CD14-positive monocyte (primary cell): ENCODE data around the gene FOXP1. TPM values are rescaled to one million over a fixed set of nuclear protein-coding genes. Genes with fewer than 3 reads are reported as not detected.

Experiments used
- DNase-seq, 3 donors: peaks; one replicate each; pipeline ENCODE4 v3.0.0-alpha.2; 2011 to 2022
- H2AFZ ChIP-seq: 2 replicates; pipeline ENCODE4 v1.6.0; 2012; ENCODE audit warnings: mild to moderate bottlenecking, low read depth, low read length, inconsistent platforms; ENCODE audit not compliant: insufficient read depth, poor library complexity, severe bottlenecking
- H3K27ac ChIP-seq, 2 donors: 1 replicate in 1 of 2; 2 replicates in 1 of 2; pipeline ENCODE4 v1.5.1; 2012 to 2013; ENCODE audit warnings: low read length in 2 of 2, control low read depth in 1 of 2, inconsistent platforms in 1 of 2, low read depth in 1 of 2, mild to moderate bottlenecking in 1 of 2
- H3K27me3 ChIP-seq, 2 donors: one replicate each; pipeline versions ENCODE4 v1.6.0 to v1.6.1; 2011 to 2013; ENCODE audit warnings: low read length in 2 of 2; ENCODE audit not compliant: control insufficient read depth in 2 of 2, insufficient read depth in 2 of 2
- H3K36me3 ChIP-seq, 2 donors: replicated peaks in 1 of 2; 1 replicate in 1 of 2; 2 replicates in 1 of 2; pipeline versions ENCODE4 v1.5.1 to v1.6.1; 2012 to 2013; ENCODE audit warnings: low read length in 2 of 2, control low read depth in 1 of 2, inconsistent platforms in 1 of 2, mild to moderate bottlenecking in 1 of 2; ENCODE audit not compliant: insufficient read depth in 2 of 2, control insufficient read depth in 1 of 2
- H3K4me1 ChIP-seq, 2 donors: 1 replicate in 1 of 2; 2 replicates in 1 of 2; pipeline versions ENCODE4 v1.5.1 to v1.6.1; 2012 to 2013; ENCODE audit warnings: low read length in 2 of 2, control low read depth in 1 of 2, inconsistent platforms in 1 of 2, mild to moderate bottlenecking in 1 of 2, moderate library complexity in 1 of 2; ENCODE audit not compliant: insufficient read depth in 2 of 2, control insufficient read depth in 1 of 2
- H3K4me2 ChIP-seq: replicated peaks from 2 replicates; pipeline ENCODE3; 2012; ENCODE audit warnings: low read length, moderate library complexity, mild to moderate bottlenecking; ENCODE audit not compliant: poor library complexity, severe bottlenecking; ENCODE audit errors: extremely low read depth
- H3K4me3 ChIP-seq, 3 experiments: fragments of 200-600 bp in 1 of 3; sonication (generic) in 1 of 3; replicated peaks in 1 of 3; 1 replicate in 2 of 3; 2 replicates in 1 of 3; pipeline ENCODE4 v1.5.1; 2011 to 2013; ENCODE audit warnings: low read length in 3 of 3, mild to moderate bottlenecking in 3 of 3, control low read depth in 2 of 3, low read depth in 2 of 3, inconsistent platforms in 1 of 3, moderate library complexity in 1 of 3
- H3K79me2 ChIP-seq: 2 replicates; pipeline ENCODE4 v1.6.0; 2012; ENCODE audit warnings: mild to moderate bottlenecking, control low read depth, inconsistent platforms, low read length, moderate library complexity; ENCODE audit not compliant: insufficient read depth
- H3K9ac ChIP-seq: 2 replicates; pipeline ENCODE4 v1.6.0; 2017; ENCODE audit warnings: low read length, mild to moderate bottlenecking; ENCODE audit not compliant: insufficient read depth, poor library complexity, severe bottlenecking
- H3K9me3 ChIP-seq, 2 donors: replicated peaks in 1 of 2; 1 replicate in 1 of 2; 2 replicates in 1 of 2; pipeline versions ENCODE4 v1.5.1 to v1.6.1; 2012 to 2013; ENCODE audit warnings: low read length in 2 of 2, control low read depth in 1 of 2; ENCODE audit not compliant: control insufficient read depth in 1 of 2, insufficient read depth in 1 of 2
- H4K20me1 ChIP-seq: 2 replicates; pipeline ENCODE4 v1.6.0; 2012; ENCODE audit warnings: mild to moderate bottlenecking, low read length, control low read depth, moderate library complexity; ENCODE audit not compliant: insufficient read depth
- H3K27ac Mint-ChIP-seq, 7 donors: one replicate each; pipeline ENCODE4 v1.8.0; 2020; ENCODE audit warnings: mild to moderate bottlenecking in 7 of 7, mixed read lengths in 7 of 7, moderate library complexity in 6 of 7, inconsistent platforms in 2 of 7
- H3K27me3 Mint-ChIP-seq, 3 donors: one replicate each; pipeline ENCODE4 v1.8.0; 2021 to 2022; ENCODE audit warnings: low read depth in 3 of 3, mild to moderate bottlenecking in 3 of 3, mixed read lengths in 3 of 3, moderate library complexity in 3 of 3, inconsistent platforms in 1 of 3
- H3K36me3 Mint-ChIP-seq, 2 donors: one replicate each; pipeline ENCODE4 v1.8.0; 2020; ENCODE audit warnings: mixed read lengths in 2 of 2, inconsistent platforms in 1 of 2, mild to moderate bottlenecking in 1 of 2
- H3K4me1 Mint-ChIP-seq: one replicate; pipeline ENCODE4 v1.8.0; 2020; ENCODE audit warnings: mild to moderate bottlenecking, mixed read lengths
- H3K4me3 Mint-ChIP-seq, 2 donors: one replicate each; pipeline ENCODE4 v1.8.0; 2020; ENCODE audit warnings: mild to moderate bottlenecking in 2 of 2, mixed read lengths in 2 of 2, moderate library complexity in 1 of 2
- H3K9me3 Mint-ChIP-seq, 7 donors: one replicate each; pipeline ENCODE4 v1.8.0; 2020 to 2022; ENCODE audit warnings: mixed read lengths in 7 of 7, mild to moderate bottlenecking in 6 of 7, moderate library complexity in 6 of 7, inconsistent platforms in 2 of 7
- CTCF ChIP-seq: fragments of 200-600 bp; IDR thresholded peaks from one replicate; pipeline ENCODE4 v1.8.0; 2022; ENCODE audit warnings: antibody characterized with exemption, mild to moderate bottlenecking
- WGBS: methylation state at CpG from one replicate; pipeline ENCODE4 v1.1.5; 2013; ENCODE audit warnings: missing lambda C conversion rate; ENCODE audit not compliant: insufficient coverage; 5-methylcytosine and 5-hydroxymethylcytosine counted together
- intact Hi-C, 2 donors: fragments of 100-400 bp; cut with micrococcal nuclease; formaldehyde crosslinking; loops; one replicate each; pipeline versions ENCODE4 v1.15.0 to v1.15.1; 2023
- polyA plus RNA-seq, 3 donors: library from polyadenylated mRNA; depleted of rRNA in 1 of 3; unstranded in 2 of 3; stranded (reverse) in 1 of 3; fragments of 300-500 nt in 2 of 3; fragments of >200 nt in 1 of 3; fragmentation: Illumina TruSeq in 2 of 3; gene quantifications; 1 replicate in 2 of 3; 2 replicates in 1 of 3; pipeline ENCODE4 v1.2.3, GENCODE V29; 2012 to 2021

FOXP1 gene
- polyA plus RNA-seq, 3 donors = 25.7 to 42.6 (median 27.8) TPM

DNA sequence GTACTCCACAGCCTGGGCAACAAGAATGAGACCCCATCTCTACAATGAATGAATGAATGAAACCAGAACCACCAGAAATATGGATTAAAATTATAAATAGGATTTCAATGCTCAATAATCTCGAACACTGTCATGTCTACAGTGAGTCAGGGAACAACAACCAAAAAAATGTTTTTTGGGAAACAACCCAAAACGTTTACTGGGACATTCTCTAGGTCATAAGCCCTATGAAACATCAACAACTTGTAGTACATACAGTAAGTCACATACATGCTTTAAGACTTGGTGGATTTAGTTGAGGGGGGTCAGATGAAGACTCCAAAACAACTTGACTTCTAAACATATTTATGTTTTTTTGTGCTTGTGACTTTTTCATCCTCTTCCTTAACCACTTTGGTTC is 511.2 kb downstream of the FOXP1 start:
- intact Hi-C loops = no loop called here
- Mint-ChIP-seq H3K9me3 (no peaks in the 10 kb centered on the region), H3K4me1 (peaks cover 18% of the 10 kb centered on the region), H3K27ac (no peak overlapping the region), H3K27me3 (no peaks in the 10 kb centered on the region), H3K4me3 (no peak overlapping the region), H3K36me3 (peaks cover 7 to 8% of the 10 kb centered on the region in 2 donors)
- Histone ChIP-seq H3K36me3 (no peaks in the 10 kb centered on the region), H2AFZ (no peak overlapping the region), H3K4me1 (peaks cover 2% of the 10 kb centered on the region in 2 donors), H3K27me3 (no peaks in the 10 kb centered on the region), H3K79me2 (peaks cover 10% of the 10 kb centered on the region), H4K20me1 (peaks cover 89% of the 10 kb centered on the region), H3K9ac (no peak overlapping the region), H3K4me2 (no peak overlapping the region), H3K4me3 (no peak overlapping the region), H3K27ac (no peak overlapping the region), H3K9me3 (no peaks in the 10 kb centered on the region)
- DNase-seq = no peak
- WGBS = no CpG with 5 or more reads among the region's 2 CpGs
- no peak for TF ChIP-seq CTCF

DNA sequence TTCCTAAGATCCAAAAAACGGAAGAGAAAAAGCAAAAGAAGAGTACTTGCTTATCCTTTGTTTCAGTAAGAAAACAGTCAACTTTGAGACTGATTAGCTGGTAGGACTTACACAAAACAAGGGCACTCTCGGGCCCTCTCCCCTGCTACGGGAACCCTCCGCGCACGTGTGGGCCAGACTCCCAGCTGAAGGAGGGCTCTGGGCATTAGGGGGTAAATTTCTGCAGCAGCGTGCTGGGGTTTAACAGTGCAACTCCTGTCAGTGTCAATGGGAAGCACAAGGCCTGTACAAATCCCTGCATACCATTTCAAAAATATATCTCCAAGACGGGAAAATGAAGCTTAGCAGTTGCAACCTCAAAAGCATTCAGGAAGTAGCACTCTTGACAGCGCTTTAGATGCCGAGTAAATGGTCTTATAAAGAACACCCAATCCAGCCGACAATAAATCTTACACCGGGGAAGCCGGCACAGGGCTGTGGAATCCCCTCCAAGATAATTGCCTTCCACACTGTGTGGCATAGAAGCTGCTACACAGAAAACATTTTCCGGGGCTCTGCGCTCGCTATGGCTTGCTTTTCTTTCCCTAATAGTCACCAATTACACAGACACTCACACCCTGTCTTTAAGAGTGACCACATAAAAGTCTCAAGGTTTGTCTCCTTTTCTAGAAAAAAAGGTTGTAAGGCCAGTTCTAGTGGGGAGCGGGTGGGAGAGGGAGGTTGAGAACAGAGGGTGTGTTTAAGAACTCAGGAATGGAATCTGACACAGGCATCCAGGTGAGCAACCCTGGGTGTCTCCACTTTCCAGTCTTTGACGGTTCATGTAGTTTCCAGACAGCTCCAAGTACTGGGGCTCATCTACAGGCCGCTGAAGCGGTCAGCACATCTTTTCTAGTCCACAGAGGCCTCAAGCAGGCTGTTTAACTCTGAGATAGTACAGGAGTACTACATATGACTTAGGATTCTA is 512.7 kb downstream of the FOXP1 start:
- peaks cover 3 to 5% of the 10 kb centered on the region in 2 donors for H3K36me3 Mint-ChIP-seq
- Histone ChIP-seq H3K4me3 (no peak overlapping the region), H4K20me1 (peaks cover 90% of the 10 kb centered on the region), H3K36me3 (no peaks in the 10 kb centered on the region), H3K27me3 (no peaks in the 10 kb centered on the region), H3K9me3 (no peaks in the 10 kb centered on the region), H3K27ac (no peak overlapping the region), H3K79me2 (peaks cover 20% of the 10 kb centered on the region), H2AFZ (no peak overlapping the region), H3K4me1 (peaks cover 17% of the 10 kb centered on the region in 2 donors), H3K4me2 (no peak overlapping the region), H3K9ac (no peak overlapping the region)
- H3K27me3 Mint-ChIP-seq = peaks cover 0 to 4% (median 0%) of the 10 kb centered on the region in 3 donors
- no peaks in the 10 kb centered on the region for H3K9me3 Mint-ChIP-seq
- H3K4me1 Mint-ChIP-seq = peaks cover 33% of the 10 kb centered on the region
- no peak overlapping the region for H3K4me3 Mint-ChIP-seq
- intact Hi-C loops = no loop called here
- H3K27ac Mint-ChIP-seq = peak overlapping the region in 2 of 7 donors; percentile 52 to 57
- no peak for DNase-seq
- WGBS = 44% methylated on average over 12 of the region's 20 CpGs
- no peak for TF ChIP-seq CTCF
